Measurements from ENCODE around the gene ZNF304.

ZNF304 gene

GRCh38 chr19:57310792-57311191, 40.3 kb upstream of the ZNF304 start:
- no peaks in the 10 kb centered on the region for H3K36me3 ChIP-seq

DNA sequence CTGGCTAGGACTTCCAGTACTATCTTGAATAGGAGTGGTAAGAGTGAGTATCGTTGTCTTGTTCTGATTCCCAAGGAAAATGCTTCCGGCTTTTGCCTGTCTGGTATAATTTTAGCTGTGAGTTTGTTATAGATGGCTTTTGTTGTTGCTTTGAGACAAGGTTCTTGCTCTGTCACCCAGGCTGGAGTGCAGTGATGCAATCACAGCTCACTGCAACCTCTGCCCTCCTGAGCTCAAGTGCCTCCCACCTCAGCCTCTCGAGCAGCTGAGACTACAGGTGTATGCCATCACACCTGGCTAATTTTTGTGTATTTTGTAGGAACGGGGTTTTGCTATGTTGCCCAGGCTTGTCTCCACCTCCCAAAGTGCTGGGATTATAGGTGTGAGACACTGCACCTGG, 36.9 kb upstream of the ZNF304 start:
- peaks cover 34% of the 10 kb centered on the region for H3K27me3 ChIP-seq
- TF ChIP-seq, protein P1, sequence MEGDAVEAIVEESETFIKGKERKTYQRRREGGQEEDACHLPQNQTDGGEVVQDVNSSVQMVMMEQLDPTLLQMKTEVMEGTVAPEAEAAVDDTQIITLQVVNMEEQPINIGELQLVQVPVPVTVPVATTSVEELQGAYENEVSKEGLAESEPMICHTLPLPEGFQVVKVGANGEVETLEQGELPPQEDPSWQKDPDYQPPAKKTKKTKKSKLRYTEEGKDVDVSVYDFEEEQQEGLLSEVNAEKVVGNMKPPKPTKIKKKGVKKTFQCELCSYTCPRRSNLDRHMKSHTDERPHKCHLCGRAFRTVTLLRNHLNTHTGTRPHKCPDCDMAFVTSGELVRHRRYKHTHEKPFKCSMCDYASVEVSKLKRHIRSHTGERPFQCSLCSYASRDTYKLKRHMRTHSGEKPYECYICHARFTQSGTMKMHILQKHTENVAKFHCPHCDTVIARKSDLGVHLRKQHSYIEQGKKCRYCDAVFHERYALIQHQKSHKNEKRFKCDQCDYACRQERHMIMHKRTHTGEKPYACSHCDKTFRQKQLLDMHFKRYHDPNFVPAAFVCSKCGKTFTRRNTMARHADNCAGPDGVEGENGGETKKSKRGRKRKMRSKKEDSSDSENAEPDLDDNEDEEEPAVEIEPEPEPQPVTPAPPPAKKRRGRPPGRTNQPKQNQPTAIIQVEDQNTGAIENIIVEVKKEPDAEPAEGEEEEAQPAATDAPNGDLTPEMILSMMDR (IDR thresholded peaks at IDR 0.05; ENCODE audit: low read depth, low read length), result no peak
- no peaks in the 10 kb centered on the region for H3K9me3 ChIP-seq

More at GRCh38 chr19:57310792-57311191, 40.3 kb upstream of the ZNF304 start:
- Histone ChIP-seq H3K9me3 (no peaks in the 10 kb centered on the region), H3K4me1 (no peaks in the 10 kb centered on the region), H3K27me3 (peaks cover 14% of the 10 kb centered on the region), H3K4me3 (ENCODE audit: low read depth, low read length) (no peak overlapping the region)
- TF ChIP-seq, protein P1 (IDR thresholded peaks at IDR 0.05; ENCODE audit: low read depth, low read length), result no peak
- no peak for DNase-seq

GRCh38 chr19:57317503-57317902, 33.6 kb upstream of the ZNF304 start:
- TF ChIP-seq, protein P1 (IDR thresholded peaks at IDR 0.05; ENCODE audit: low read depth, low read length), result no peak
- no peaks in the 10 kb centered on the region for H3K4me1 ChIP-seq
- no peak overlapping the region for H3K4me3 ChIP-seq (ENCODE audit: low read depth, low read length)
- DNase-seq, result peak; percentile 21
- H3K27me3 ChIP-seq, result peaks cover 34% of the 10 kb centered on the region
- H3K9me3 ChIP-seq, result no peaks in the 10 kb centered on the region
- H3K36me3 ChIP-seq, result no peaks in the 10 kb centered on the region

More for the DNA sequence above, 36.9 kb upstream of the ZNF304 start:
- Histone ChIP-seq H3K4me3 (ENCODE audit: low read depth, low read length) (no peak overlapping the region), H3K4me1 (no peaks in the 10 kb centered on the region), H3K36me3 (no peaks in the 10 kb centered on the region)
- DNase-seq, result no peak

- Histone ChIP-seq H3K4me3 (ENCODE audit: low read depth, low read length) (peak overlapping the region; percentile 95), H3K36me3 (peaks cover 9% of the 10 kb centered on the region), H3K4me1 (no peaks in the 10 kb centered on the region), H3K27me3 (peaks cover 25% of the 10 kb centered on the region), H3K9me3 (no peaks in the 10 kb centered on the region)
- TF ChIP-seq, protein P1 (IDR thresholded peaks at IDR 0.05; ENCODE audit: low read depth, low read length), result no peak
- DNase-seq, result no peak
These were observed 31.2 kb upstream of the ZNF304 start for GRCh38 chr19:57319869-57320179.

GRCh38 chr19:57320180-57321084, 30.6 kb upstream of the ZNF304 start, which contains the start of gene ZNF543:
TSS of gene ZNF543 (plus strand) at chr19:57320472. CDS start at chr19:57320854, 382 bp downstream.
- DNase-seq, result peak; percentile 97
- H3K27me3 ChIP-seq, result peaks cover 23% of the 10 kb centered on the region
- H3K4me3 ChIP-seq (ENCODE audit: low read depth, low read length), result peak within 1 kb of the TSS; percentile 95
- H3K9me3 ChIP-seq, result no peaks in the 10 kb centered on the region
- H3K36me3 ChIP-seq, result peaks cover 15% of the 10 kb centered on the region
- TF ChIP-seq, protein P1 (IDR thresholded peaks at IDR 0.05; ENCODE audit: low read depth, low read length), result no peak
- H3K4me1 ChIP-seq, result no peaks in the 10 kb centered on the region

DNA sequence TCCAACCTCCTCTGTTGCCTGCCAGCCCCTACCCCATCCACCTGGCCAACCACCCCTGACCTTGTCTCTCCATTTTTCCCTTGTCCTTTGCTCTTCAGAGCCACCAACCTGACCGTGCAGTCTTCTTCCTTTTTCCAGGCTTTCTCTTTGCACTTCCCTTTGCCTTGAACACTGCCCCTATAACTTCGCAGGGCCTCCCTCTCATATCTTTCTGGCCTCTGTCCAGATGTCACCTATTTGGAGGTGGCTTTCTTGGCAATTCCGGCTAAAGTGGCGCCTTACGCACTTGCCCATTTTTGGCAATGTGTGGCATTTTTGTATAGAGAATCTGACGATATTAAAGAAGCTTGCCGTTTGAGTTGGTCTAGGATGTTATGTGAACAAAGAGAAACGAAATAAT, 30.0 kb upstream of the ZNF304 start:
- H3K27me3 ChIP-seq, result peaks cover 16% of the 10 kb centered on the region
- no peaks in the 10 kb centered on the region for H3K4me1 ChIP-seq
- peak overlapping the region; percentile 95 for H3K4me3 ChIP-seq (ENCODE audit: low read depth, low read length)
- no peak for DNase-seq
- peaks cover 17% of the 10 kb centered on the region for H3K36me3 ChIP-seq
- no peaks in the 10 kb centered on the region for H3K9me3 ChIP-seq
- TF ChIP-seq, protein P1 (IDR thresholded peaks at IDR 0.05; ENCODE audit: low read depth, low read length), result no peak
